Vagina (tissue), 2 donors: ENCODE measurements around the gene BCLAF1. TPM values are rescaled to one million over a fixed set of nuclear protein-coding genes. Genes with fewer than 3 reads are reported as not detected.

ENCODE experiments used
- DNase-seq, 2 donors: peaks; one replicate each; pipeline ENCODE4 v3.0.0-alpha.2; 2017; ENCODE audit errors: extremely low spot score in 2 of 2
- H3K27ac ChIP-seq: fragments of 200-600 bp; sonication (generic); one replicate; pipeline ENCODE4 v1.5.1; 2019
- H3K27me3 ChIP-seq: fragments of 200-600 bp; sonication (generic); one replicate; pipeline ENCODE4 v1.5.1; 2019
- H3K36me3 ChIP-seq, 2 donors: fragments of 200-600 bp; sonication (generic); one replicate each; pipeline ENCODE4 v1.5.1; 2017 to 2019
- H3K4me1 ChIP-seq: fragments of 200-600 bp; sonication (generic); one replicate; pipeline ENCODE4 v1.5.1; 2019
- H3K4me3 ChIP-seq, 2 donors: fragments of 200-600 bp; sonication (generic); 1 replicate in 1 of 2; 2 replicates in 1 of 2; pipeline ENCODE4 v1.5.1; 2016 to 2019
- H3K9me3 ChIP-seq: fragments of 200-600 bp; sonication (generic); one replicate; pipeline ENCODE4 v1.5.1; 2019
- CTCF ChIP-seq, 3 experiments: fragments of 450-650 bp in 2 of 3; fragments of 200-600 bp in 1 of 3; sonication (generic) in 1 of 3; IDR thresholded peaks; one replicate each; pipeline ENCODE4 v1.5.1; 2017 to 2019; ENCODE audit warnings: antibody characterized with exemption in 3 of 3, mild to moderate bottlenecking in 2 of 3, moderate library complexity in 2 of 3
- POLR2A ChIP-seq, 2 donors: fragments of 450-650 bp; IDR thresholded peaks; one replicate each; pipeline ENCODE4 v1.6.1; 2017; ENCODE audit warnings: antibody characterized with exemption in 2 of 2, mild to moderate bottlenecking in 2 of 2, moderate library complexity in 2 of 2
- POLR2AphosphoS5 ChIP-seq, 2 donors: sonication (generic); formaldehyde crosslinking; IDR thresholded peaks; one replicate each; pipeline ENCODE4 v1.9.0; 2017; ENCODE audit warnings: antibody characterized with exemption in 2 of 2, mild to moderate bottlenecking in 2 of 2, low read depth in 1 of 2; ENCODE audit not compliant: insufficient read depth in 1 of 2
- intact Hi-C: fragments of 100-400 bp; cut with DNase I; formaldehyde crosslinking; loops from one replicate; pipeline ENCODE4 v1.15.1; 2023
- total RNA-seq: library from RNA; depleted of rRNA; stranded (reverse); fragments of >200 nt; gene quantifications from one replicate; pipeline ENCODE4 v1.2.3, GENCODE V29; 2016

BCLAF1 gene
- total RNA-seq, 1 donor from 2014 or later, result 97.0 TPM

GRCh38 chr6:136249811-136250685 lies 39.6 kb downstream of the BCLAF1 start, which contains the start of gene MTFR2:
MTFR2 (minus strand) TSS chr6:136250311; CDS start chr6:136249099, 1,212 bp downstream.
- TF ChIP-seq POLR2AphosphoS5 (IDR thresholded peaks at IDR 0.05; ENCODE audit: insufficient read depth in 1 of 2, low read depth in 1 of 2) (peak; percentile 79 to 95), CTCF (IDR thresholded peaks at IDR 0.05) (no peak)
- no peak within 1 kb of the TSS for H3K27ac ChIP-seq

GRCh38 chr6:136249336-136249735 lies 40.3 kb downstream of the BCLAF1 start:
- Histone ChIP-seq H3K4me3 (peak overlapping the region; percentile 60 to 62), H3K36me3 (no peaks in the 10 kb centered on the region), H3K9me3 (no peaks in the 10 kb centered on the region), H3K27ac (no peak overlapping the region), H3K4me1 (peaks cover 21% of the 10 kb centered on the region), H3K27me3 (no peaks in the 10 kb centered on the region)
- TF ChIP-seq CTCF (IDR thresholded peaks at IDR 0.05), result no peak
- TF ChIP-seq POLR2A (IDR thresholded peaks at IDR 0.05), result no peak
- no peak for TF ChIP-seq POLR2AphosphoS5 (IDR thresholded peaks at IDR 0.05; ENCODE audit: insufficient read depth in 1 of 2, low read depth in 1 of 2)
- intact Hi-C loops, result no loop called here
- no peak for DNase-seq

More at GRCh38 chr6:136249811-136250685, 39.6 kb downstream of the BCLAF1 start, which contains the start of gene MTFR2:
- no peaks in the 10 kb centered on the region for H3K36me3 ChIP-seq
- peak within 1 kb of the TSS; percentile 60 to 62 for H3K4me3 ChIP-seq
- H3K4me1 ChIP-seq, result peaks cover 21% of the 10 kb centered on the region
- DNase-seq, result peak; percentile 99
- no peaks in the 10 kb centered on the region for H3K9me3 ChIP-seq
- intact Hi-C loops, result no loop called here
- no peaks in the 10 kb centered on the region for H3K27me3 ChIP-seq

GRCh38 chr6:136244061-136244616 lies 45.5 kb downstream of the BCLAF1 start:
- H3K4me1 ChIP-seq, result peaks cover 2% of the 10 kb centered on the region
- intact Hi-C loops, result no loop called here

GRCh38 chr6:136236466-136237293 lies 53.0 kb downstream of the BCLAF1 start:
- Histone ChIP-seq H3K9me3 (no peaks in the 10 kb centered on the region), H3K27me3 (no peaks in the 10 kb centered on the region), H3K4me1 (no peaks in the 10 kb centered on the region), H3K36me3 (no peaks in the 10 kb centered on the region), H3K27ac (no peak overlapping the region), H3K4me3 (no peak overlapping the region)
- TF ChIP-seq POLR2AphosphoS5 (IDR thresholded peaks at IDR 0.05; ENCODE audit: insufficient read depth in 1 of 2, low read depth in 1 of 2) (no peak), CTCF (IDR thresholded peaks at IDR 0.05) (no peak), POLR2A (IDR thresholded peaks at IDR 0.05) (no peak)
- intact Hi-C loops, result no loop called here
- DNase-seq, result no peak

More at GRCh38 chr6:136244061-136244616, 45.5 kb downstream of the BCLAF1 start:
- Histone ChIP-seq H3K27ac (no peak overlapping the region), H3K9me3 (no peaks in the 10 kb centered on the region), H3K27me3 (no peaks in the 10 kb centered on the region), H3K4me3 (no peak overlapping the region), H3K36me3 (no peaks in the 10 kb centered on the region)
- DNase-seq, result no peak
- TF ChIP-seq POLR2AphosphoS5 (IDR thresholded peaks at IDR 0.05; ENCODE audit: insufficient read depth in 1 of 2, low read depth in 1 of 2), result no peak
- no peak for TF ChIP-seq POLR2A (IDR thresholded peaks at IDR 0.05)
- TF ChIP-seq CTCF (IDR thresholded peaks at IDR 0.05), result no peak
